HCT116 (cell line): ENCODE results near the gene GPRC5A. TPM values are rescaled to one million over a fixed set of nuclear protein-coding genes. Genes with fewer than 3 reads are reported as not detected.

Experiments used
- ATAC-seq: fragments of 200-7000 bp; cut with Tn5 transposase; 2 replicates; pipeline ENCODE4 v1.9.1; 2020; ENCODE audit warnings: mild to moderate bottlenecking, moderate library complexity
- BruUV-seq: library from RNA; stranded (reverse); fragments of 400-500 nt; replicated peaks from 2 replicates; lab custom pipeline; 2021; lab: Mats Ljungman, UMichigan
- CTCF ChIA-PET: fragments of 300-600 bp; sonication (Branson Sonifier 250); formaldehyde crosslinking; loops from one replicate; lab custom pipeline; 2021; ENCODE audit warnings: antibody characterized with exemption; lab: Charles Lee
- POLR2A ChIA-PET: fragments of 300-600, 350-600 bp; sonication (Branson Sonifier 250); formaldehyde crosslinking; loops from one replicate; lab custom pipeline; 2021; ENCODE audit warnings: antibody characterized with exemption; lab: Charles Lee
- RAD21 ChIA-PET, 2 experiments: fragments of 300-600 bp; sonication (Branson Sonifier 250); formaldehyde crosslinking; loops; one replicate each; lab custom pipeline; 2023; ENCODE audit warnings: low total read pairs in 2 of 2; ENCODE audit not compliant: uncharacterized antibody in 2 of 2, unreplicated experiment in 2 of 2, low non-redundant PET in 1 of 2; lab: Charles Lee
- DNase-seq: peaks from one replicate; pipeline ENCODE4 v3.0.0-alpha.2; 2010; ENCODE audit warnings: low read depth, low spot score
- H2AFZ ChIP-seq: fragments of 200-600 bp; shearing (Covaris generic), sonication (generic); 2 replicates; pipeline ENCODE4 v1.6.1; 2017; ENCODE audit warnings: low read depth, mixed run types, mixed read lengths, antibody characterized with exemption, low read length; ENCODE audit not compliant: poor library complexity, severe bottlenecking
- H3K27ac ChIP-seq: 2 replicates; pipeline ENCODE4 v1.5.1; 2012; ENCODE audit warnings: low read depth, low read length
- H3K27me3 ChIP-seq: fragments of 200-600 bp; sonication (generic); 2 replicates; pipeline ENCODE4 v1.6.1; 2016; ENCODE audit warnings: mixed run types, low read length, mixed read lengths; ENCODE audit not compliant: insufficient read depth
- H3K36me3 ChIP-seq, 2 experiments: fragments of 200-500 bp in 1 of 2; fragments of 200-600 bp in 1 of 2; sonication (Bioruptor generic) in 1 of 2; sonication (generic) in 1 of 2; 2 replicates each; pipeline versions ENCODE4 v1.5.1 to v1.6.1; 2014 to 2016; ENCODE audit warnings: low read length in 2 of 2, inconsistent platforms in 1 of 2, mixed read lengths in 1 of 2, mixed run types in 1 of 2; ENCODE audit not compliant: insufficient read depth in 2 of 2, control insufficient read depth in 1 of 2
- H3K4me1 ChIP-seq, 2 experiments: fragments of 200-600 bp in 1 of 2; sonication (generic) in 1 of 2; 2 replicates each; pipeline versions ENCODE4 v1.5.1 to v1.6.1; 2012 to 2017; ENCODE audit warnings: low read length in 2 of 2, inconsistent platforms in 1 of 2, mild to moderate bottlenecking in 1 of 2, mixed read lengths in 1 of 2, mixed run types in 1 of 2, moderate library complexity in 1 of 2; ENCODE audit not compliant: insufficient read depth in 2 of 2, control insufficient read depth in 1 of 2
- H3K4me2 ChIP-seq: fragments of 200-600 bp; sonication (generic); 2 replicates; pipeline ENCODE4 v1.6.1; 2017; ENCODE audit warnings: mixed run types, low read length, mixed read lengths
- H3K4me3 ChIP-seq, 2 experiments: fragments of 200-600 bp in 1 of 2; sonication (generic) in 1 of 2; replicated peaks in 1 of 2; 2 replicates each; pipeline ENCODE4 v1.5.1; 2011 to 2016; ENCODE audit warnings: low read length in 2 of 2, control low read depth in 1 of 2, low read depth in 1 of 2, mild to moderate bottlenecking in 1 of 2, mixed read lengths in 1 of 2, mixed run types in 1 of 2
- H3K79me2 ChIP-seq: fragments of 200-600 bp; sonication (generic); 2 replicates; pipeline ENCODE4 v1.6.1; 2017; ENCODE audit warnings: mild to moderate bottlenecking, mixed run types, low read length, moderate library complexity, mixed read lengths; ENCODE audit not compliant: insufficient read depth
- H3K9ac ChIP-seq: fragments of 200-600 bp; sonication (generic); 2 replicates; pipeline ENCODE4 v1.6.1; 2016; ENCODE audit warnings: low read length, mixed read lengths
- H3K9me2 ChIP-seq: fragments of 200-600 bp; sonication (generic), shearing (Covaris generic); 2 replicates; pipeline ENCODE4 v1.6.1; 2017; ENCODE audit warnings: mixed run types, mild to moderate bottlenecking, moderate library complexity; ENCODE audit not compliant: insufficient read depth
- H3K9me3 ChIP-seq, 2 experiments: fragments of 200-500 bp in 1 of 2; fragments of 200-600 bp in 1 of 2; sonication (Bioruptor generic) in 1 of 2; sonication (generic) in 1 of 2; 2 replicates each; pipeline ENCODE4 v1.6.1; 2014 to 2017; ENCODE audit warnings: low read length in 2 of 2, mixed read lengths in 2 of 2, inconsistent platforms in 1 of 2, low read depth in 1 of 2, mild to moderate bottlenecking in 1 of 2, mixed run types in 1 of 2, moderate library complexity in 1 of 2; ENCODE audit not compliant: control insufficient read depth in 1 of 2, insufficient read depth in 1 of 2
- H4K20me1 ChIP-seq: fragments of 200-600 bp; sonication (generic), shearing (Covaris generic); 2 replicates; pipeline ENCODE4 v1.6.1; 2017; ENCODE audit warnings: mixed run types, mild to moderate bottlenecking, moderate library complexity; ENCODE audit not compliant: insufficient read depth
- CBX3 ChIP-seq: IDR thresholded peaks from 2 replicates; pipeline ENCODE4 v1.6.1; 2012; ENCODE audit warnings: low read depth
- CEBPB ChIP-seq: IDR thresholded peaks from 2 replicates; pipeline ENCODE4 v1.6.1; 2012; ENCODE audit warnings: low read depth
- ELF1 ChIP-seq: IDR thresholded peaks from 2 replicates; pipeline ENCODE4 v1.6.1; 2012; ENCODE audit warnings: low read depth, borderline replicate concordance
- EZH2phosphoT487 ChIP-seq: fragments of 200-600 bp; IDR thresholded peaks from 2 replicates; pipeline ENCODE4 v1.6.1; 2018; ENCODE audit warnings: antibody characterized with exemption, borderline replicate concordance
- FOSL1 ChIP-seq: IDR thresholded peaks from 2 replicates; pipeline ENCODE4 v1.6.1; 2012; ENCODE audit warnings: low read depth
- POLR2A ChIP-seq: IDR thresholded peaks from 2 replicates; pipeline ENCODE4 v1.7.0; 2011; ENCODE audit warnings: borderline replicate concordance; ENCODE audit not compliant: insufficient read depth, insufficient read length; ENCODE audit errors: extremely low read depth
- SRF ChIP-seq: IDR thresholded peaks from 2 replicates; pipeline ENCODE4 v1.6.1; 2012; ENCODE audit warnings: low read depth
- ZFX ChIP-seq: fragments of 450-650 bp; IDR thresholded peaks from 2 replicates; pipeline ENCODE4 v1.6.1; 2017
- intact Hi-C: fragments of 100-400 bp; cut with micrococcal nuclease; formaldehyde crosslinking; loops from 2 replicates; pipeline ENCODE4 v1.10.0; 2022
- total RNA-seq: library from RNA; stranded (reverse); gene quantifications from one replicate; pipeline ENCODE4 v1.2.1, GENCODE V29; 2021; ENCODE audit not compliant: unreplicated experiment
- TF ChIP-seq, protein P1 (sequence below), 3 experiments: fragments of 200-600 bp in 1 of 3; sonication (generic) in 1 of 3; IDR thresholded peaks in 2 of 3; conservative IDR thresholded peaks in 1 of 3; 2 replicates each; pipeline ENCODE4 v1.5.1; 2012 to 2017; ENCODE audit warnings: low read depth in 2 of 3, low read length in 2 of 3, antibody characterized with exemption in 1 of 3, borderline replicate concordance in 1 of 3, control low read depth in 1 of 3, mild to moderate bottlenecking in 1 of 3, mixed read lengths in 1 of 3, mixed run types in 1 of 3, moderate library complexity in 1 of 3; ENCODE audit not compliant: insufficient read depth in 1 of 3
- TF ChIP-seq, protein P2 (sequence below): IDR thresholded peaks from 2 replicates; pipeline ENCODE4 v1.6.1; 2011; ENCODE audit warnings: mild to moderate bottlenecking, low read length, moderate library complexity; ENCODE audit not compliant: insufficient replicate concordance; ENCODE audit errors: extremely low read depth
- TF ChIP-seq, protein P3 (sequence below): IDR thresholded peaks from 2 replicates; pipeline ENCODE4 v1.6.1; 2012
- TF ChIP-seq, protein P4 (sequence below): IDR thresholded peaks from 2 replicates; pipeline ENCODE4 v1.6.1; 2012; ENCODE audit warnings: low read depth

GPRC5A gene
- total RNA-seq, 1 experiment from 2014 or later: 305 TPM

DNA sequence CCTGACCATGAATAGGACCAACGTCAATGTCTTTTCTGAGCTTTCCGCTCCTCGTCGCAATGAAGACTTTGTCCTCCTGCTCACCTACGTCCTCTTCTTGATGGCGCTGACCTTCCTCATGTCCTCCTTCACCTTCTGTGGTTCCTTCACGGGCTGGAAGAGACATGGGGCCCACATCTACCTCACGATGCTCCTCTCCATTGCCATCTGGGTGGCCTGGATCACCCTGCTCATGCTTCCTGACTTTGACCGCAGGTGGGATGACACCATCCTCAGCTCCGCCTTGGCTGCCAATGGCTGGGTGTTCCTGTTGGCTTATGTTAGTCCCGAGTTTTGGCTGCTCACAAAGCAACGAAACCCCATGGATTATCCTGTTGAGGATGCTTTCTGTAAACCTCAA is 17.3 kb downstream of the GPRC5A start (continued):
- TF ChIP-seq, protein P1, sequence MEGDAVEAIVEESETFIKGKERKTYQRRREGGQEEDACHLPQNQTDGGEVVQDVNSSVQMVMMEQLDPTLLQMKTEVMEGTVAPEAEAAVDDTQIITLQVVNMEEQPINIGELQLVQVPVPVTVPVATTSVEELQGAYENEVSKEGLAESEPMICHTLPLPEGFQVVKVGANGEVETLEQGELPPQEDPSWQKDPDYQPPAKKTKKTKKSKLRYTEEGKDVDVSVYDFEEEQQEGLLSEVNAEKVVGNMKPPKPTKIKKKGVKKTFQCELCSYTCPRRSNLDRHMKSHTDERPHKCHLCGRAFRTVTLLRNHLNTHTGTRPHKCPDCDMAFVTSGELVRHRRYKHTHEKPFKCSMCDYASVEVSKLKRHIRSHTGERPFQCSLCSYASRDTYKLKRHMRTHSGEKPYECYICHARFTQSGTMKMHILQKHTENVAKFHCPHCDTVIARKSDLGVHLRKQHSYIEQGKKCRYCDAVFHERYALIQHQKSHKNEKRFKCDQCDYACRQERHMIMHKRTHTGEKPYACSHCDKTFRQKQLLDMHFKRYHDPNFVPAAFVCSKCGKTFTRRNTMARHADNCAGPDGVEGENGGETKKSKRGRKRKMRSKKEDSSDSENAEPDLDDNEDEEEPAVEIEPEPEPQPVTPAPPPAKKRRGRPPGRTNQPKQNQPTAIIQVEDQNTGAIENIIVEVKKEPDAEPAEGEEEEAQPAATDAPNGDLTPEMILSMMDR (IDR thresholded peaks at IDR 0.05 in 2 of 3, conservative IDR thresholded peaks at IDR 0.05 in 1 of 3; ENCODE audit: borderline replicate concordance in 1 of 3, insufficient read depth in 1 of 3, low read depth in 2 of 3, low read length in 2 of 3): no peak

DNA sequence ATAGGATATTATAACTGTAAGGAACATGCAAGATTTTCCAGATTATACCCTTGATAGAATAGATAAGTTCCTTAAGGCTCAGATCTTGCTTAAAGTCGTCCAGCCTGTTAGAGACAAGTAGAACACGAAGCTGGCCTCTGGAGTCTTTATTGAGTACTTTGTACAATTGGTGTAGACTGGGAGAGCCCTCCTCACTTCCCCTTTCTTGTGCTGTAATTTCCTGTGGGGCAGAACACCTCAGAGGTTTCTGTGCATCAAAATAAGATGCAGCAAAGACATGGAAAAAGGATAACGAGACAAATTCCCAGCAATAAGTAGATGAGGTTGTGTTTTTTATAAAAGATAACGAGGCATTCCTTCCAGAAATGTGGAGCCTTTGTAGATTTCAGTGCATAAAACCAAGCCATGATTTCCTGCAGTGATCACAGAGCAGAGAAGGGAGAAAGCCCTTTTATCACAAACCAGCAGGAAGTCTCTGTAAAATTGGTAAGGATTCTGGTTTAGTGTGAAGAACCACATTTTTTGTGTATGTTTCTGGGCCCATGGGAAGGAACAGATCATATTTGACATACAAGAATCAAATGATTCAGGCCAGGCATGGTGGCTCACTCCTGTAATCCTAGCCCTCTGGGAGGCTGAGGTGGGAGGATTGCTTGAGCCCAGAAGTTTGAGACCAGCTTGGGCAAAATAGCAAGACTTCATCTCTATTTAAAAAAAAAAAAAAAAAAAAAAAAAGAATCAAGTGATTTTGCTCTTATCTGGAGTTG is 18.0 kb downstream of the GPRC5A start:
- TSS peak; percentile 8 for BruUV-seq
- Histone ChIP-seq H3K27me3 (no peaks in the 10 kb centered on the region), H3K4me2 (peak overlapping the region; percentile 15; the same call in 1 of the 2 replicates), H3K79me2 (peaks cover 99% of the 10 kb centered on the region), H3K4me3 (no peak overlapping the region), H2AFZ (no peak overlapping the region), H3K9me2 (no peaks in the 10 kb centered on the region), H3K27ac (peak overlapping the region; percentile 16; the same call in 1 of the 2 replicates), H3K9ac (no peak overlapping the region), H3K36me3 (peaks cover 50 to 86% of the 10 kb centered on the region in 2 experiments), H3K9me3 (no peaks in the 10 kb centered on the region), H4K20me1 (peaks cover 33% of the 10 kb centered on the region), H3K4me1 (peaks cover 21 to 64% of the 10 kb centered on the region in 2 experiments)
- ChIA-PET RAD21 (no interaction called here), CTCF (no interaction called here), POLR2A (no interaction called here)
- ATAC-seq: no peak
- intact Hi-C loops: no loop called here
- no peak for DNase-seq
- TF ChIP-seq POLR2A (no peak), FOSL1 (no peak), SRF (no peak), CEBPB (no peak), EZH2phosphoT487 (no peak), ELF1 (no peak), ZFX (no peak), CBX3 (no peak)
- TF ChIP-seq, protein P2, sequence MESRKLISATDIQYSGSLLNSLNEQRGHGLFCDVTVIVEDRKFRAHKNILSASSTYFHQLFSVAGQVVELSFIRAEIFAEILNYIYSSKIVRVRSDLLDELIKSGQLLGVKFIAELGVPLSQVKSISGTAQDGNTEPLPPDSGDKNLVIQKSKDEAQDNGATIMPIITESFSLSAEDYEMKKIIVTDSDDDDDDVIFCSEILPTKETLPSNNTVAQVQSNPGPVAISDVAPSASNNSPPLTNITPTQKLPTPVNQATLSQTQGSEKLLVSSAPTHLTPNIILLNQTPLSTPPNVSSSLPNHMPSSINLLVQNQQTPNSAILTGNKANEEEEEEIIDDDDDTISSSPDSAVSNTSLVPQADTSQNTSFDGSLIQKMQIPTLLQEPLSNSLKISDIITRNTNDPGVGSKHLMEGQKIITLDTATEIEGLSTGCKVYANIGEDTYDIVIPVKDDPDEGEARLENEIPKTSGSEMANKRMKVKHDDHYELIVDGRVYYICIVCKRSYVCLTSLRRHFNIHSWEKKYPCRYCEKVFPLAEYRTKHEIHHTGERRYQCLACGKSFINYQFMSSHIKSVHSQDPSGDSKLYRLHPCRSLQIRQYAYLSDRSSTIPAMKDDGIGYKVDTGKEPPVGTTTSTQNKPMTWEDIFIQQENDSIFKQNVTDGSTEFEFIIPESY: no peak
- TF ChIP-seq, protein P3, sequence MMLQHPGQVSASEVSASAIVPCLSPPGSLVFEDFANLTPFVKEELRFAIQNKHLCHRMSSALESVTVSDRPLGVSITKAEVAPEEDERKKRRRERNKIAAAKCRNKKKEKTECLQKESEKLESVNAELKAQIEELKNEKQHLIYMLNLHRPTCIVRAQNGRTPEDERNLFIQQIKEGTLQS: no peak
- TF ChIP-seq, protein P1 (IDR thresholded peaks at IDR 0.05 in 2 of 3, conservative IDR thresholded peaks at IDR 0.05 in 1 of 3; ENCODE audit: borderline replicate concordance in 1 of 3, insufficient read depth in 1 of 3, low read depth in 2 of 3, low read length in 2 of 3): no peak
- TF ChIP-seq, protein P4, sequence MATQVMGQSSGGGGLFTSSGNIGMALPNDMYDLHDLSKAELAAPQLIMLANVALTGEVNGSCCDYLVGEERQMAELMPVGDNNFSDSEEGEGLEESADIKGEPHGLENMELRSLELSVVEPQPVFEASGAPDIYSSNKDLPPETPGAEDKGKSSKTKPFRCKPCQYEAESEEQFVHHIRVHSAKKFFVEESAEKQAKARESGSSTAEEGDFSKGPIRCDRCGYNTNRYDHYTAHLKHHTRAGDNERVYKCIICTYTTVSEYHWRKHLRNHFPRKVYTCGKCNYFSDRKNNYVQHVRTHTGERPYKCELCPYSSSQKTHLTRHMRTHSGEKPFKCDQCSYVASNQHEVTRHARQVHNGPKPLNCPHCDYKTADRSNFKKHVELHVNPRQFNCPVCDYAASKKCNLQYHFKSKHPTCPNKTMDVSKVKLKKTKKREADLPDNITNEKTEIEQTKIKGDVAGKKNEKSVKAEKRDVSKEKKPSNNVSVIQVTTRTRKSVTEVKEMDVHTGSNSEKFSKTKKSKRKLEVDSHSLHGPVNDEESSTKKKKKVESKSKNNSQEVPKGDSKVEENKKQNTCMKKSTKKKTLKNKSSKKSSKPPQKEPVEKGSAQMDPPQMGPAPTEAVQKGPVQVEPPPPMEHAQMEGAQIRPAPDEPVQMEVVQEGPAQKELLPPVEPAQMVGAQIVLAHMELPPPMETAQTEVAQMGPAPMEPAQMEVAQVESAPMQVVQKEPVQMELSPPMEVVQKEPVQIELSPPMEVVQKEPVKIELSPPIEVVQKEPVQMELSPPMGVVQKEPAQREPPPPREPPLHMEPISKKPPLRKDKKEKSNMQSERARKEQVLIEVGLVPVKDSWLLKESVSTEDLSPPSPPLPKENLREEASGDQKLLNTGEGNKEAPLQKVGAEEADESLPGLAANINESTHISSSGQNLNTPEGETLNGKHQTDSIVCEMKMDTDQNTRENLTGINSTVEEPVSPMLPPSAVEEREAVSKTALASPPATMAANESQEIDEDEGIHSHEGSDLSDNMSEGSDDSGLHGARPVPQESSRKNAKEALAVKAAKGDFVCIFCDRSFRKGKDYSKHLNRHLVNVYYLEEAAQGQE: no peak
